Measurements from ENCODE around the gene PER3.

PER3 gene

DNA sequence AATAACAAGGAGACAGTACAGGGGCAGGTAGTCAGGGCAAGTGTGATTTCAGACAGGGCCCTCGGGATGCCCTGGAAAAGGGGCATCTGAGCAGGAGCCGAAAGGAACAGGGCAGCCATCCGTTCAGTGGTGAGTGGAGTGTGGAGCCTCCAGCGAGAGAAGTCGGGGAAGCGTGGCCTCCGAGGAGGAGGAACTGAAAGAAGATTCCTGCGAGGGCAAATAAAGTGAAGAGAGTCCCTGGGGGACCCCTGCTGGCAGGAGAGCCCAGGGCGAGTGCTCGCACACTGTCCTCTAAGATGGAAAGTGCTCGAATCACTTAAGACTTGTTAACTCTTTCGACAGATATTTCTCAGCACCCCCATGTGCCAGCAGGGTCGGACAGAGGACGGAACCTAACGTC lies 72.3 kb downstream of the PER3 start:
- Mint-ChIP-seq H3K9me3 (no peaks in the 10 kb centered on the region), H3K36me3 (ENCODE audit: low read depth) (no peaks in the 10 kb centered on the region), H3K27ac (no peak overlapping the region), H3K4me3 (no peak overlapping the region), H3K27me3 (ENCODE audit: low read depth) (peaks cover 17% of the 10 kb centered on the region), H3K4me1 (peaks cover 15% of the 10 kb centered on the region)
- TF ChIP-seq, protein P1, sequence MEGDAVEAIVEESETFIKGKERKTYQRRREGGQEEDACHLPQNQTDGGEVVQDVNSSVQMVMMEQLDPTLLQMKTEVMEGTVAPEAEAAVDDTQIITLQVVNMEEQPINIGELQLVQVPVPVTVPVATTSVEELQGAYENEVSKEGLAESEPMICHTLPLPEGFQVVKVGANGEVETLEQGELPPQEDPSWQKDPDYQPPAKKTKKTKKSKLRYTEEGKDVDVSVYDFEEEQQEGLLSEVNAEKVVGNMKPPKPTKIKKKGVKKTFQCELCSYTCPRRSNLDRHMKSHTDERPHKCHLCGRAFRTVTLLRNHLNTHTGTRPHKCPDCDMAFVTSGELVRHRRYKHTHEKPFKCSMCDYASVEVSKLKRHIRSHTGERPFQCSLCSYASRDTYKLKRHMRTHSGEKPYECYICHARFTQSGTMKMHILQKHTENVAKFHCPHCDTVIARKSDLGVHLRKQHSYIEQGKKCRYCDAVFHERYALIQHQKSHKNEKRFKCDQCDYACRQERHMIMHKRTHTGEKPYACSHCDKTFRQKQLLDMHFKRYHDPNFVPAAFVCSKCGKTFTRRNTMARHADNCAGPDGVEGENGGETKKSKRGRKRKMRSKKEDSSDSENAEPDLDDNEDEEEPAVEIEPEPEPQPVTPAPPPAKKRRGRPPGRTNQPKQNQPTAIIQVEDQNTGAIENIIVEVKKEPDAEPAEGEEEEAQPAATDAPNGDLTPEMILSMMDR (IDR thresholded peaks at IDR 0.05; ENCODE audit: unreplicated experiment in 3 of 3): no peak

GRCh38 chr1:7857000-7857399 lies 72.9 kb downstream of the PER3 start:
- Mint-ChIP-seq H3K9me3 (no peaks in the 10 kb centered on the region), H3K27me3 (ENCODE audit: low read depth) (peaks cover 14% of the 10 kb centered on the region), H3K27ac (no peak overlapping the region), H3K36me3 (ENCODE audit: low read depth) (no peaks in the 10 kb centered on the region), H3K4me3 (no peak overlapping the region), H3K4me1 (peaks cover 15% of the 10 kb centered on the region)
- TF ChIP-seq, protein P1 (IDR thresholded peaks at IDR 0.05; ENCODE audit: unreplicated experiment in 3 of 3): no peak

DNA sequence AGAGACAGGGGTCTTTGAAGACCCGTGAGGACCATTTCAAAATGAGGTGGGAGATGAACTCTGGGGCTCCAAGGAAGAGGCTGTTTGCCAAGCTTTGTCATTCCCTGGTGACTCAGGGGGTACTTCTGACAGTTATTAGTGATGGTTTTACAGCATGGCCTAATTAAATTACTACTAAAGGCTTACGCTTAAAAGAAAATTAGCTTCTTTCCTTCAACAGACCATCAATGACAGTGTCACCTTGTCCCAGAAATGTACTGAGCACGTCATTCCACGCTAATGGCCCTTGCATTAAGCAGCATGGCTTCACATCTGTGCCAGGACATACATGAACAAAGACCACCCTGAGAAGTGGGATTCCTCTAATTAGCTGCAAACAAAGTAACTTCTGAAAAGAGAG lies 73.9 kb downstream of the PER3 start:
- H3K27me3 Mint-ChIP-seq (ENCODE audit: low read depth): peaks cover 14% of the 10 kb centered on the region
- H3K9me3 Mint-ChIP-seq: no peaks in the 10 kb centered on the region
- H3K36me3 Mint-ChIP-seq (ENCODE audit: low read depth): no peaks in the 10 kb centered on the region
- no peak overlapping the region for H3K4me3 Mint-ChIP-seq
- TF ChIP-seq, protein P1 (IDR thresholded peaks at IDR 0.05; ENCODE audit: unreplicated experiment in 3 of 3): no peak
- no peak overlapping the region for H3K27ac Mint-ChIP-seq
- H3K4me1 Mint-ChIP-seq: peaks cover 9% of the 10 kb centered on the region

GRCh38 chr1:7859406-7859805 lies 75.3 kb downstream of the PER3 start:
- peaks cover 15% of the 10 kb centered on the region for H3K27me3 Mint-ChIP-seq (ENCODE audit: low read depth)
- no peaks in the 10 kb centered on the region for H3K36me3 Mint-ChIP-seq (ENCODE audit: low read depth)
- H3K4me3 Mint-ChIP-seq: no peak overlapping the region
- H3K27ac Mint-ChIP-seq: no peak overlapping the region
- H3K4me1 Mint-ChIP-seq: peaks cover 4% of the 10 kb centered on the region
- no peaks in the 10 kb centered on the region for H3K9me3 Mint-ChIP-seq
- TF ChIP-seq, protein P1 (IDR thresholded peaks at IDR 0.05; ENCODE audit: unreplicated experiment in 3 of 3): no peak

- peaks cover 17% of the 10 kb centered on the region for H3K27me3 Mint-ChIP-seq (ENCODE audit: low read depth)
- H3K36me3 Mint-ChIP-seq (ENCODE audit: low read depth): no peaks in the 10 kb centered on the region
- H3K4me1 Mint-ChIP-seq: peaks cover 4% of the 10 kb centered on the region
- H3K9me3 Mint-ChIP-seq: no peaks in the 10 kb centered on the region
- H3K4me3 Mint-ChIP-seq: no peak overlapping the region
- no peak overlapping the region for H3K27ac Mint-ChIP-seq
- TF ChIP-seq, protein P1 (IDR thresholded peaks at IDR 0.05; ENCODE audit: unreplicated experiment in 3 of 3): no peak
Observed at GRCh38 chr1:7860130-7860529, 76.0 kb downstream of the PER3 start.

- no peak overlapping the region for H3K4me3 Mint-ChIP-seq
- H3K27ac Mint-ChIP-seq: no peak overlapping the region
- TF ChIP-seq, protein P1 (IDR thresholded peaks at IDR 0.05; ENCODE audit: unreplicated experiment in 3 of 3): no peak
- no peaks in the 10 kb centered on the region for H3K9me3 Mint-ChIP-seq
- no peaks in the 10 kb centered on the region for H3K4me1 Mint-ChIP-seq
- H3K27me3 Mint-ChIP-seq (ENCODE audit: low read depth): peaks cover 8% of the 10 kb centered on the region
- H3K36me3 Mint-ChIP-seq (ENCODE audit: low read depth): no peaks in the 10 kb centered on the region
Observed at GRCh38 chr1:7861452-7861851, 77.4 kb downstream of the PER3 start.

All from nephron (organoid).